SHP77 treated with DMSO at 0.1 percent for 48 hours (cell line): ENCODE data around the gene DDX10.
"Not testable (repeated sequence)": the region's sequence is repeated elsewhere in the genome, so short reads cannot be mapped to it uniquely, and the experiment has no call there.

Source experiments
- DNase-seq: peaks from one replicate; lab custom pipeline; 2025; lab: John Stamatoyannopoulos, UW

Gene DDX10

DNA sequence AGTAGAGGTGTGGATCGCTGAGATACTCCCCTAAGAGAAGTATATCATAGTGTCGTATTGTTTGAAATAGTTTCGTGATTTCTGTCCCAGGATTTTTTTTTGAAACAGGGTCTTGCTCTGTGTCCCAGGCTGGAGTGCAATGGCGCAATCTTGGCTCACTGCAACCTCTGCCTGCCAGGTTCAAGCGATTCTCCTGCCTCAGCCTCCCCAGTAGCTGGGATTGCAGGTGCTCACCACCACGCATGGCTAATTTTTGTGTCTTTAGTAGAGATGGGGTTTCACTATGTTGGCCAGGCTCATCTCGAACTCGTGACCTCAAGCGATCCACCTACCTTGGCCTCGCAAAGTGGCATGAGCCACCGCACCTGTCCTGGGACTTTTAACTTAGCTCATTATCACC, 159.1 kb downstream of the DDX10 start:
- DNase-seq = not testable (repeated sequence)

DNA sequence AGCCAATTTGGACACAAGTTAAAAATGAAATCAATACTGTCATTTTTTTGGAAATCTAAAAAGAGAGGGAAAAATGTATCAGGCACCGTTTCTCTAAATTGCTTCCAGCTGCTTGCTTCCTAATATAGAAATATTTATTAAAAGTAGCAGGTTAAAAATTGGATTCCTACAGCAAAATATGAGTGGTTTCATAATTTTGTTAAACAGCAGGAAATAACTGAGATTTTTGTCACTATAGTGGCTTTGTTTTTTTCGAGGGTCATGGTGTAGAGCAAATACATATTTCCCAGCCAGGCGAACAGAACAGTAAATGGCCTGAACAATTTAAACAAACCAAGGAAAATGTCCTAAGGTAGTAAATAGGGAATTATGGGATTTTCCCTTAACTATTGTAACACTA, 159.7 kb downstream of the DDX10 start:
- no peak for DNase-seq

DNA sequence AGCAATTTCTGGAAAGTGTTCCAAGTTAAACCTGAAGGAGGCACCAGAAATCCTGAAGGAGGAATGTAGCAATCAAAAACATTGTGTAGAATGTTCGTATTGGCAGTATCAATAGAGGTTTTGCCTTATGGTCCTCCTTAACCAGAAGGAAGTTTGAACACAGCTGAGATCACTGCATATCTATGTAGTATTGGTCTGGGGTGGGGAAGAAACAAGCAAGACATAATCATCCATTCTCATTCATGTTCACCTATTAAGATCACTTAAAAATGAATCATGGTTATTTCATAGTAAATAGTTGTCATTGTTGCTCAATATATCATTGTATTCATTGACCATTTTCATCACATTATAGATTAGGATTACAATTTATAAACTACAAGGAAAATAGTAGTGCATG, 160.5 kb downstream of the DDX10 start:
- DNase-seq = no peak

DNA sequence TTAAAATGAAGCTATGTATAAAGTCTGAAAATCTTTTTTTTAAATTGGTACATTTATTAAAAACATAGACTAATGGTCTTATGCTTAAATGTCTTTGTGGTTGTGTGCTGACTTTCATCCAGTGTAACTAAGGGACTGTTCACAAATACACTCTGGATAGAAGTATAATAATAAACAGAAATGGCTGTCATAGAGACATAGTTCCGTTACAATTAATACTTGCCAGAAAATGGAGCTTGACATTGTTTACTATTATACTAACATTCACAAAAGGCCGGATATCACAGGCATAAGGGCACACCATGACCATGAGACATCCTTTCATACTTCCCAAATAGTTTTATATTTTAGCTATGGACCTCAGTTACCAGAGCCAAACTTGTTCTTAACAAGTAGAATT, 161.3 kb downstream of the DDX10 start:
- DNase-seq = no peak

DNA sequence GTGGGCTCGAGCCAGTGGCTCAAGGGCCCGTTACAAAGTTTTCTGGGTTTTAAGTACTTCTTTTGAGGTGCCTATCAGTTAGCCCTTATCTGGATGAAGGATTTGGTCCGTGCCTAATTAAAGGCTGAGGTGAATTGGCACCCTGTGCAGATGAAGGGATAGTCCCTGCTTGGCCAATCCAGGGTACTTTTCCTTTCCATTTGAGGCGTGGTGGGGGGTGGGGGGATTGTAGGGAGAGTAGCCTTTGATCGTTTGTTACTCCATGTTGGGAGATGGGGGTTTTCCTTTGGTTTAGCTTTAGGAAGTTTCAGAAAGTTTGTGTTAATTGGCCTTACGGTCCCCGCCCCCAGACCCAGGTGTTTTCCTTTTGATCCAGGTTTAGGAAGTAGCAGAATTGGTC, 170.8 kb downstream of the DDX10 start:
- no peak for DNase-seq

DNA sequence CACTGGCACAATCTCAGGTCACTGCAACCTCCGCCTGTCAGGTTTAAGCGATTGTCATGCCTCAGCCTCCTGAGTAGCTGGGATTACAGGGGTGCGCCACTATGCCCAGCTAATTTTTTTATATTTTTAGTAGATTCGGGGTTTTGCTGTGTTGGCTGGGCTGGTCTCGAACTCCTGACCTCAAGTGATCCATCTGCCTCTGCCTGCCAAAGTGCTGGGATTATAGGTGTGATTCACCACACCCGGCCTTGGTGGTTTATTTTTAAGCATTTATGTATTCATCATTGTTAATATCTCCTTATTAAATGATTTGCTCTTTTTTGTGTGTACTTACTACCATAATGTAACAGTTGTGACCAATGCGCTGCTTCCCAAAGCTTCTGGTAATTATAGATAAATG, 171.7 kb downstream of the DDX10 start:
- no peak for DNase-seq

DNA sequence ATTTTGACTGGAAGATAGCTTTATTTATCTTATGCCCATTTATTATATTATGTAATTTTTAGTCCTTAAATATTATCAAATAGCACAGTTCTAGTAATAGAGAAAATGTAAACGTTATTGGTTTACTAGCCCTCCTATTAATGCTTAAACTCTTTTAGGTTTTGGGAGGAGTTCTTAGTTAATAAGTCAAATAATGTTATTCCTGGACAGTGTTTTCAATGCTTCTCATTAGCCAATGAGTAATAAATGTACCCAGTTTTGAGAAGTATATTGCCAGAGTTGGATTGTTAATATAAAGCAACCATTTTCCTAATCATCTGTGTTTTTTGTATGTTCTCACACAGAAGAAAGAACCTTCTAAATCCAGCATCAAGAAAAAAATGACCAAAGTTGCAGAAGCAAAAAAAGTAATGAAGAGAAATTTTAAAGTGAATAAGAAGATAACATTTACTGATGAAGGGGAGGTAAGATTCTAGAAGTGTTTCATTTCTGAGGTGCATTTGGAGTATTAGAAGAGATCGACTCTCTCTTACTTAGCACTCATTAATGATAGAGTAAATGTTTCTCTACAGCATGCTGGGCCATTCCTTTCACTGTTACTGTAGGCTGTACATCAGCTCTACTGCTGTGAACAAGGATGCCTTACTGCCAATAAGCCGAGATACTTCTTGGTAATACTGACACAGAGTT, 173.4 kb downstream of the DDX10 start:
- no peak for DNase-seq

DNA sequence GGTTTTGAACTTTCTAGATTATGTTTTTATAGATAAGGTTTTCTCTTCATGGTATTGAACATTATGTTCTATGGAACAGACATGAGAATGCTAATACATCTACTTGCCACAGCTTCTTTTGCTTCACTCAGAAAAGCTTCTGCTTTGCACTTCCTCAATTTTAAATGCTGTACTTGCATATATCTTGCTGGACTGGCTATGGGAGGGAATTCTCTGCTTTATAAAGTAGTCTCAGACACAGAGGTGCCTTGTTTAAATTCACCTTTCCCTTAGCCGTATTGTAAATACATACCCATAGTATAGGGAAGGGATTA, 173.9 kb downstream of the DDX10 start:
- DNase-seq = no peak

DNA sequence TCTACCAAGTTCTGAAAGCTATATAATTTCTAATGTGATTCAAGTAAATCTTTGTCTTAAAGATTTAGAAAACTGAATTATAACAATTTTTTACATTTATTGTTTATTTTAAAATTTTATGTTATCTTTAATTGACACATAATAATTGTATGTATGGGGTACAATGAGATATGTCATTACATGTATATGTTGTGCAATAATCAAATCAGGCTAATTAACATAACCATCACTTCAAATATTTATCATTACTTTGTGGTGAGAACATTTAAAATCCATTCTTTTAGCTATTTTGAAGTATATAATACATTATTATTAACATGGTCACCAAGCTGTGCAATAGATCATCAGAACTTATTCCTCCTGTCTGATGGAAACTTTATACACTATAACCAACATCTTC, 181.1 kb downstream of the DDX10 start:
- DNase-seq = no peak

DNA sequence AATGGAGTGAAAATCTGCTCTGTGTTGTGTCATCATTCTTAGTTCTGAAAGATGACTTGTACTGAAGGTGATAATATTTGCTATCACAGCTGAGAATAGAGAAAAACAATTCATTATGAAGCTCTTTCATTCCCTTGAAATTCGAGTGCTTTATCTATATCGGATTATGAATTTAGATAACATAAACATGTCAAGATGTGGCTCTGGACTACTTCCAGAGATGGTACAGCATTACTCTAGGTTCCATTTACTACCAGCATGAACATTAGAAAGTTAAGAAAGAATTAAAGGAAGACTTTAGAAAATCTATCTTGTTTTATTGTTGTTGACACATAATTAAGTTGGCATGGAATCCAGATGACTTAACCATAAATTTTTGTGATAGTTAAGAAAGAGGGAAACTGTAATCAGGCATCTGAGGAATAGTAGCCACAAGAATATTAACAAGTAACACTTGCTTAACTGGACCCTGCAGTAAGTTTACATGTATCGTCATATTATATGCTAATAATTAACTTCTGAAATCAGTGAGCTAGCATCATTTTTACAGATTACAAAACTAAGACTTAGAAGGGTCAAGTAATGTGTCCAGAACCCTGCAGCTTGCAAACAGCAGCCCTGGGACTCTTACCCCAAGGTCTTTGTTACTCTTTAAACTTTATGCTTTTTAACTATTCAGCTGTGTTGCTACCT, 182.6 kb downstream of the DDX10 start:
- DNase-seq = no peak

DNA sequence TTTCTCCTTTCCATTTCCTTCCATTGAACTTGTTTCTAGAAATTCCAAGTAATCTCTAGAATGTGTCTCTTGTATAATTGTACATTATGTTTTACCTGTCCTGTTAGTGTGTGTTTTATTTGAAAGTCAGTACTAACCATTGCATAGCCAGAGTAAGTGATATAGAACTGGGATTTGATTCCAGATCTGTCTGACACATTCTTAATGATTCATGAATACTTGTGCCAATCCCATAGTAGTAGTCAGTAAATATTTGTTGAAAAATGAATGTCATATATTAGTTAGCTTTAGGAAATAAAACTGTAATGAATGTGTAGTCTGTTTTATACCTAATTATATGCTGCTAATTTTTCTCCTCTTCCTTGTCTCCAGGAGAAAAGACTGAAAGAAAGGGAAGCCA, 186.9 kb downstream of the DDX10 start:
- DNase-seq = no peak

DNA sequence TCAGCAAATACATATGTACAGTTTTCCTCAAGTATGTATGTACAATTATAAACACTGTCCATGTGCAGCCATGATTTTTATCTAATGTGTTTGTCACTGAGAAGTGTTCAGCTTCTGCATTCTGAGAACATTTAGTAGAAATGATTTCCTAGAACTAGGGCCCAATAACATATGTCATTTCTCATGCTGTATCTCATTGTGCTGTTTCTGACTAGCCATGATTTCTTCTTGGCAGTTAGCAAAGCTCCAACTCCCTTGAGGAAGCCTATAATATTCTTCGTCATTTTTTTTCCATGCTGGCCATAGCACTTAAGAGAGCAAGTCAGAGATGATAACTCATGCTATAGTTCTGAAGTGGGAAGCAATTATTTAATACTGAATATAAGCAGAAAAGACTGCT, 187.8 kb downstream of the DDX10 start:
- no peak for DNase-seq

DNA sequence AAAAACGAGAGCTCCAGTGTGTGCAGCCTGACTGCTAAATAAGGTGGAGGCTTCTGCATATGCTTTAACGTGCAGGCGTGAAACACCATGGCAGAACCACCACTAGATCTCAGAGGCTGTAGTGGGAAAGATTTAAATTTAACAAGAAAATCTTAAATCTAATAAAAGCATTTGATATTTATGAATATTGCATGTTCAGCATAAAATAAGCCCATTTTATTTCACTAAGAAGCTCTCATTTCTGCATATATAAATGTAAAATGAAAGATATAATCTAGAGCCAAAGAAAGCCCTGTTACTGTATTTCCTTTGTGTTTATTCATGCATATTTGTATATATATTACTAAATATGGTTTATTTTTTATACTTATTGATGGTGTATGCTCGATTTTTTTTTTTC, 188.3 kb downstream of the DDX10 start:
- no peak for DNase-seq

DNA sequence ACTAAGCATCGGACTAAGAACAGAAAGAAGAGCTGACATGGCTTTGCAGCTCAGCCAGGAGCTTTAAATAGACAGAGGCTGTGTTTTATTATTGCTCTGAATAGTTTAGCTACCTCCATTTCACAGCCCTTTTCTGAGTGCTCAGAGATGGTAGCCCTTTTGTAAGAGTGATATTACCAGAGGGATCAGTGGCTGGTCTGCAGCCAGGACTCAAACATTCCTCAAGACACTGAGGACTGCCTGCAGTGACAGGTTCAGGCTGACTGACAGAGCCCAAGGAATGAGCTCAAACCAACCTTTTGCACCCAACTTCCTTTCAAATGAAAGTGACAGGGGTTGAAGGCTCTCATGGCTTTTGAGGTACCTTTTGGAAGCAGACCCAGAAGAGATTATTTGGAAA, 189.0 kb downstream of the DDX10 start:
- no peak for DNase-seq

DNA sequence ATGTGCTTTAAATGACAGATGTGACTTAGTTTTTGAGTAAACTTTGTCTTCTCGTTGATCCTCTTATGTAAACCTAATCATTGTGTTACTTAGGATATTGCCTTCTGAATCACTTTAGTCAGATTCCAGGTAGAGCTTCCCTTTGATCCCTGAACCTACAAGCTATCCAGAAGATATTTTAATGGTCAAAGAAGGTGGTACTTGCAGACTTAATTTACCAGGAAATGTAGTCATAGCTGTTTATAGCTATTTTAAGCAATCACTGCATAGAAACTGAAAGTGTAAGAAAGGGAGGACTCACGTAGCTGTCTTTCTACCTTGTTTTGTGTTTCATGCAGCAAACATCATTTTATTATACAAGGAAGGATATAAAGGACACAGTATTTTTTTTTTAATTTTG, 189.5 kb downstream of the DDX10 start:
- DNase-seq = no peak

DNA sequence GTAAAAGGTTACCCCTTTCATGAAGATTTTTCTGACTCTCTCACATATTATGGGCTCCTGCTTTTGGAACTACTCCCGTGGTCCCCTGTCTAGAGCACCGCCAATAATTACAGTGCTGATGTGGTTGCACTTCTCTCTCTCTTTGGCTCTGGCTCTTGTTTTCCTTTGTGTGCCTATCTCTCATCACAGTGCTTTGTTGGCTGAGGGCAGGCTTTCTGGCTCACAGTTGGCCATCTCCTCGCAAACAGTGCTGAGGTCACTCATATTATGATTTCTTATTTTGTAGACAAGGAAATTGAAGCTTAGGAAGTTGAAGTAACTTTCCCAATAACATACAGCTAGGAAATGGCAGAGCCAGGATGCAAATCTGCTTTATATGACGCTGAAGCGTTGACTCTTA, 192.5 kb downstream of the DDX10 start:
- DNase-seq = no peak

DNA sequence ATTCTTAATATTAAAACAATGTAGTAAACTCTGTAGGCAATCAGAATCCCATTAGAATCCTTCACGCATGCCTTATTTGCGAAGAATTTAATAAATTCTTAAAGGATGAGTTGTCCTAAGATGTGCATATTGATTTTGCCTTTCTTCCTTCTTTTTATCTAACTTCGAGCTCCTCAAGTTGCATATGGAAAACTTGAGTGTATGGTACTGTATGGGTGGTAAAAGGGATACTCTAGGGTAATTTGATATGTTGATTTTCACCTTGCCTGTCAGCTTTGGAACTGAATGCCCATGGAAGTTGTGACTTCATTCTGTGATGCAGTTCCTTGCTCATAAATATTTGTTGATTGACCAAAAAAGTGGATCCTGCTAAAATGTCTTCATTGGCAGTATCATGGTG, 193.8 kb downstream of the DDX10 start:
- DNase-seq = no peak

DNA sequence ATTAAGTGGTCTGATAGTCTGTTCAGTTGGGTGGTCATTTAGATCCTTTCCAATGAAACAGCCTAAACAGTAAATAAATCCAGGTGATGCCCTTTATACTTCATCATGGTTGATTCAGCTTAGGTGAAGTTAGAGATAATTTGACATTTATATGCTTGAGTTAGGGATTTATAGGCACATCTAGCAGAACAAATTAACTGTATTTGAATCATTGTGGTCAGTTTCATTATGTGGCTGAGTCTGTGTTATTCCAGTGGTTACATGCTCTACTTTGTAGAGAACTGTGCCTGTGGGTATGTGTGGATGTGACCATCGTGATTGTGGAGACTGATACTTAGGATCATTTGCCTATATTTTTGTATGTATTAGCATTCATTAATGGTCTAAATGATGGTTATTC, 194.6 kb downstream of the DDX10 start:
- DNase-seq = no peak

DNA sequence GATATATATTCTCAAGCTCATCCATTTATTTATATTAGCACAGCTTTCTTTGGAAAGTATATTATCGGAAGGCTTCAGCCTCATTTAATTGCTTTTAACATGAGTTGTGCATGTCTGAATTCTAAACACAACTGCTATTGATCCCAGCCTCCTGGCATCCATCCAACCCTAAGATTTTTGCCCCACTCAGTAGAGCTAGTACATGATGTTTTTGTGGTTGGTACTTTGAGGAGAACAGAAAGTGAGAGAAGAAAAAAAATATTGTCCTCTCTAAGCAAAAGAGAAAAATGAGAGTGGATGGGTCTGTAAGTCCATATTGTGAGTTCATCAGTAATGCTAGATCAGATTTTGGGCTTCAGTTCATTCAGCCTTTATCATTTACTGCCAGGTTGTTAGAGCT, 198.7 kb downstream of the DDX10 start:
- no peak for DNase-seq

DNA sequence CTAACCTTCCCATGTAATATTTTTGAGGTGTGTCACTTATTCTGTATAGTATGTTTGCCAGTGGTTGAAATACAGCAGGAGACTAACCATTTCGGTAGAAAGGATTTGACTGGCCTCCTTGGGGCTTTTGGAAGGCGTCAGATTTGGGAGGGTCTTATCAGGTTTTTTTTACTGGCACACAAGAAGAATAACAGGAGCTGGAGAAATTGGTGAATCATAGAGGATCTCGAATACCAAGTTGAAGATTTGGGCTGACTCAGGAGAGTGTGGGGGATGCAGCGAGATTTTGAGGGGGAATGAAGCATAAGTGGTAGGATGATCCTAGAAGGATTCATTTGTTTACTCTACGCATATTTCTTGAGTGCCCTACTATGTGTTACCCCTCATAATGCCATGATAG, 200.5 kb downstream of the DDX10 start:
- DNase-seq = no peak

DNA sequence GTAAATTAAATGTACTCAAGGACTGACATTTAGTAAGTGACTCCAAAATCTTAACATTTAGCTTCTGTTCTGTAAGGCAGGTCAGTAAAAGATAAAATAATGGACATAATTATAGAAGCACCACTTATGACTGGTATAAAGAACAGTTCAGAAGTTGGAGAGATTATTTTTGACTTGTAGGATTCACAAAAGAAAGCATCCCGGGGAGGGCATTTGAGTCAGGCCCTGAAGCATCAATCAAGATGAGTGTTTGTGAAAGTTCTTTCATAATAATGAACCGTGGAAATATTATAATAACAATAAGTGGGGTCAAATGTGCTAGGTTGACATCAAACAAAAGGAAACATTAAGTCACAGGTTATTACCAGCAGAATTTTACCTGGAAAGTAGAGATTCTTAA, 201.9 kb downstream of the DDX10 start:
- DNase-seq = no peak

DNA sequence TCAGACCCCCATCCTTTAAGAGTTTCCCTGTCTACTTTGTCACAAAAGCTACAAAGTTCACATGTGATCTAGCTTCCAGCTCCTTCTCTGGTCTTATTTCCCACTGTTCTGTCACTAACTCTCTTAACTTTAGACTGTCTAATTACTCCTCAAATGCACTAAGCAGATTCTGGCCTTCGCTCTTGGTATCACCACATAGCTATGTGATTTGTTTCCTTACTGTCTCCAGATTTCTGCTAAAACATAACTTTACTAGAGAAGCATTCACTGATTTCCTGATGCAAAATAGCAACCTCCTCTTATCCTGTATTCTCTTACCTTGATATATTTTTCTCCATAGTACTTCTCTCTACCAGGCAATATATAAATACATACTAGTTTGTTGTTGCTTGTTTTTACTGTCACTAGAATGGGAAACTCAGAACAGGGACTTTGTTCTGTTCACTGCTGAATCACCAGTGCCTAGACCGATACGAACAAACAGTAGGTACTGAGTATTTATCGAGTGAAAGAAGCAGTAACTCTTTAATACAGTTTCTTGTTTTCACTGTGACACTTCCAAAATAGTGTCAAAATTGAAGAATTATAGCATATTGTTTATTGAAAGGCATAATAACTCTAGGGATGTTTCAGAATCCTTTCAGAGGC, 205.6 kb downstream of the DDX10 start:
- DNase-seq = no peak

DNA sequence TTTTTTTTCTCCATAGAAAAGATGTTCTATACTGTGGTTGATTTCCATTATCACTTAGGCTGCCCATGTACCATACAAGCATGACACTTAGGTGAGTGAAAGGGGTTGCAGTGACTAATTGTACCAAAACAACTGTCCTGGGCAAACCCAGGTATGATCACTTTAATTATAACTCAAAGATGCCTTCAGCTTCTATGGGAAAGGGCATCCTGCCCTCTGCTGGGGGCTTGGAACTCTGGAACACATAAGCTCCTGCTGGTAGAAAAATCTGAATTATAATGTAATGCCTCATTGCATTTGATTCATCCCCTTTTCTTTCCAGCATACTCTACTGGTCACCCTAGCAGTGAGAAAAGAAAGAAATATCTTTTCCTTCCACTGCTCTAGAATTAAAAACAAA, 206.3 kb downstream of the DDX10 start:
- DNase-seq = no peak

DNA sequence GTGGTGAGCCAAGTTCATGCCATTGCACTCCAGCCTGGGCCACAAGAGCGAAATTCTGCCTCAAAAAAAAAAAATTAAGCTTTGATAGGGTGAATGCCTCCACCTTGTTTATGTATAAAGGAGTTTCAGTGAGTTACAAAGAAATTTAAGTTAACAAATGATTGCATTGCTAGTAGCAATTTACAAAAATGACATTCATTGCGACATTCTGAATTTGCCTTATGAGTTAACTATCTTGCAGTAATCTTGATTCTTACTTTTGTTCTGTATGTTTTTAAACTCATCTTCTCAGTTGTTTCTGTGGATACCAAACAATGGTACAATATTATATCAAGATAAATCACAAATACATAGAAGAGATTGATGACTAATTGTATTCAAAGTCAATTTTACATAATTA, 207.0 kb downstream of the DDX10 start:
- DNase-seq = no peak
